Subcutaneous adipose tissue (tissue), 4 donors: ENCODE data around the gene DAPP1. TPM values are rescaled to one million over a fixed set of nuclear protein-coding genes. Genes with fewer than 3 reads are reported as not detected.

Experiments
- CTCF ChIP-seq: fragments of 450-650 bp; IDR thresholded peaks from one replicate; pipeline ENCODE4 v1.5.1; 2016; ENCODE audit warnings: low read depth, mild to moderate bottlenecking, control low read depth, antibody characterized with exemption, moderate library complexity
- total RNA-seq, 4 donors: library from RNA; depleted of rRNA; stranded (reverse); fragments of >200 nt; gene quantifications; one replicate each; pipeline ENCODE4 v1.1.0, GENCODE V29; 2016

The DAPP1 gene
- total RNA-seq, 4 donors from 2014 or later: 0.57 to 28.0 (median 4.1) TPM

- TF ChIP-seq CTCF: no peak
These were observed 17.1 kb downstream of the DAPP1 start for GRCh38 chr4:99833756-99834155.

- no peak for TF ChIP-seq CTCF
These were observed 17.9 kb downstream of the DAPP1 start for GRCh38 chr4:99834569-99834968.

- no peak for TF ChIP-seq CTCF
These were observed 19.3 kb downstream of the DAPP1 start for GRCh38 chr4:99835942-99836341.

GRCh38 chr4:99838927-99839326, 22.3 kb downstream of the DAPP1 start:
- TF ChIP-seq CTCF: no peak

GRCh38 chr4:99841129-99841528, 24.5 kb downstream of the DAPP1 start:
- TF ChIP-seq CTCF: no peak

GRCh38 chr4:99843413-99843812, 26.8 kb downstream of the DAPP1 start:
- no peak for TF ChIP-seq CTCF

- TF ChIP-seq CTCF: no peak
These were observed 27.4 kb downstream of the DAPP1 start for GRCh38 chr4:99844048-99844447.
